K562 (cell line): Measurements from ENCODE around the gene TRMT2A.

Experiments used
- BCL6 ChIP-seq: fragments of 250-450 bp; sonication (Bioruptor Pico); IDR thresholded peaks from 2 replicates; pipeline ENCODE4 v1.4.0; 2020
- FOXA1 ChIP-seq: fragments of 450-650 bp; IDR thresholded peaks from 2 replicates; pipeline ENCODE4 v1.6.1; 2016; ENCODE audit warnings: mild to moderate bottlenecking, borderline replicate concordance
- SMARCA4 ChIP-seq: fragments of 450-650 bp; IDR thresholded peaks from 2 replicates; pipeline ENCODE4 v1.6.1; 2016
- STAG1 ChIP-seq: sonication (generic); formaldehyde crosslinking; IDR thresholded peaks from 2 replicates; pipeline ENCODE4 v1.5.0; 2020; ENCODE audit warnings: missing genetic modification reagents, borderline replicate concordance
- XRCC4 ChIP-seq: IDR thresholded peaks from one replicate; pipeline ENCODE4 v1.6.1; 2011; ENCODE audit not compliant: insufficient read depth, insufficient read length; ENCODE audit errors: extremely low read depth
- ZBTB8A ChIP-seq: fragments of 450-650 bp; IDR thresholded peaks from 2 replicates; pipeline ENCODE4 v1.6.1; 2018; ENCODE audit warnings: mild to moderate bottlenecking, moderate library complexity; ENCODE audit not compliant: partially characterized antibody

- TF ChIP-seq FOXA1 (no peak), BCL6 (CRISPR knock-in tag) (no peak), ZBTB8A (no peak), XRCC4 (no peak), STAG1 (CRISPR knock-in tag) (no peak), SMARCA4 (no peak)
Measured at GRCh38 chr22:20145206-20145831, 28.3 kb upstream of the TRMT2A start.
